ENCODE data around the gene CLSTN3. TPM values are rescaled to one million over a fixed set of nuclear protein-coding genes. Genes with fewer than 3 reads are reported as not detected.

CLSTN3 gene
- total and polyA plus RNA-seq, 9 of the 15 experiments (the other 6 are each of a cell fraction or from before 2014, with no cell fraction given), result 0.08 to 23.2 (median 11.0) TPM

DNA sequence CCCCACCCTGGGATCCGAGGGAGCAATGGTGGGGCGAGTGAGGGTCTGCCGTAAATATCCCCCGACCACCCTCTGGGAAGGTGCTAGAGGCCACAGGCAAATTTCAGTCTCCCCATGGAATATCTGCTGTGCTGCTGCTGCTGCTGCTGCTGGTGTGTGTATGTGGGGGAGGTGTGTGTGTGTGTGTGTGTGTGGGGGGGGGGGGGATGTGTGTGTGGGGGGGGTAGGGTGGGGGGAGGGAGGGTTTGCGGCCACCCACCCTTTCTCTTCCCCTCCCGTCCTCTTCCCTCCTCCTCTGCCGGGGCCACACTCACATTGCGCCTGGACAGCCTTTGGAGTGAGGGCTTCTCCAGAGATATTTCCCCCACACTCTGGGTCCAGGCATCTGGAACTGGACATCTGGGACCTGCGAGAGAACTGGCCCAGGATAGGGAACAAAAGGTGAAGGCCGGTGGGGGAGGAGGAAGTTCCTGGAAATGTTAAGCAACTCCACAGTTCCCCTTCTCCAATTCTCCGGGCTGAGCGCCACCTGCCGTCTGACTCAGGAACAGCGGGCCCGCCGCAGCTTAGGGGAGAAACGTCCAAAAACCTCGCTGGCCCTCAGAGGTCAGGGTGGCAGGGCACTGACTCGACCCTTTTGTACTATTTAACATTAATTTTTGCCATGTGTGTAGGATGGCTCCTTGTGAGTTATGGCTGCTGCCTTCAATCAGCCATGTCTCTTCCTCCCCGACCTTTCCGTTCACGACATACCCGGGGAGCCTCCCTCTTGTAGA, 21.2 kb upstream of the CLSTN3 start, which contains the start of gene C1RL (continued):
- TF ChIP-seq LARP7 (IDR thresholded peaks at IDR 0.05) (no peak), IRF9 (tag; IDR thresholded peaks at IDR 0.05) (peak; percentile 34; the same call in 1 of the 2 replicates), TEAD4 (IDR thresholded peaks at IDR 0.05; ENCODE audit: low read length) (peak; percentile 27; the same call in 1 of the 2 replicates), TEAD4 (CRISPR knock-in tag; IDR thresholded peaks at IDR 0.05; ENCODE audit: borderline replicate concordance) (no peak), TAF15 (IDR thresholded peaks at IDR 0.05; ENCODE audit: low read depth, low read length) (no peak), ZNF778 (CRISPR knock-in tag; IDR thresholded peaks at IDR 0.05) (no peak), MCM5 (IDR thresholded peaks at IDR 0.05; ENCODE audit: low read depth) (no peak), RHOXF2B (CRISPR knock-in tag; conservative IDR thresholded peaks at IDR 0.05) (no peak), MCM3 (IDR thresholded peaks at IDR 0.05) (no peak), TEAD1 (CRISPR knock-in tag; IDR thresholded peaks at IDR 0.05) (no peak), GABPA (tag; conservative IDR thresholded peaks at IDR 0.05; ENCODE audit: low read depth) (peak; percentile 52), ZNF449 (CRISPR knock-in tag; IDR thresholded peaks at IDR 0.05) (no peak), TARDBP (IDR thresholded peaks at IDR 0.05) (peak; percentile 36; the same call in 1 of the 2 replicates), CEBPG (CRISPR knock-in tag; IDR thresholded peaks at IDR 0.05) (peak; percentile 90), CEBPG (tag; conservative IDR thresholded peaks at IDR 0.05 in 1 of 2, IDR thresholded peaks at IDR 0.05 in 1 of 2) (peak; percentile 92 to 93), SRSF3 (IDR thresholded peaks at IDR 0.05; ENCODE audit: insufficient read depth, low read length) (no peak), CTBP1 (IDR thresholded peaks at IDR 0.05; ENCODE audit: borderline replicate concordance) (peak; percentile 56; the same call in 1 of the 2 replicates), HDAC1 (IDR thresholded peaks at IDR 0.05) (no peak), PTBP1 (IDR thresholded peaks at IDR 0.05; ENCODE audit: low read depth, low read length) (no peak), ZBTB7A (IDR thresholded peaks at IDR 0.05; ENCODE audit: borderline replicate concordance, control insufficient read depth, low read depth, low read length) (peak; percentile 32; the same call in 1 of the 2 replicates), HNRNPK (IDR thresholded peaks at IDR 0.05; ENCODE audit: low read depth, low read length, poor library complexity, severe bottlenecking) (no peak), SIX5 (IDR thresholded peaks at IDR 0.05; ENCODE audit: borderline replicate concordance in 1 of 2, insufficient read depth in 1 of 2, low read depth in 1 of 2, low read length in 2 of 2) (no peak), HMGN3 (IDR thresholded peaks at IDR 0.05; ENCODE audit: borderline replicate concordance, extremely low read depth, insufficient read length, low read depth, low read length) (no peak), ZFX (CRISPR knock-in tag; IDR thresholded peaks at IDR 0.05) (no peak; the same call in none of the 2 replicates), BACH1 (tag; IDR thresholded peaks at IDR 0.05) (no peak), IFI16 (CRISPR knock-in tag; IDR thresholded peaks at IDR 0.05) (no peak), ZNF197 (CRISPR knock-in tag; IDR thresholded peaks at IDR 0.05; ENCODE audit: low read depth) (no peak)
- TF ChIP-seq, protein P1, sequence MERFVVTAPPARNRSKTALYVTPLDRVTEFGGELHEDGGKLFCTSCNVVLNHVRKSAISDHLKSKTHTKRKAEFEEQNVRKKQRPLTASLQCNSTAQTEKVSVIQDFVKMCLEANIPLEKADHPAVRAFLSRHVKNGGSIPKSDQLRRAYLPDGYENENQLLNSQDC (CRISPR knock-in tag; IDR thresholded peaks at IDR 0.05), result no peak

Measured in K562 (cell line).